Prostate gland (tissue), 2 donors: ENCODE data around the gene TTN. TPM values are rescaled to one million over a fixed set of nuclear protein-coding genes. Genes with fewer than 3 reads are reported as not detected.
A peak's percentile ranks its signal among the peaks of the same experiment; 100 is the strongest.

Source experiments
- DNase-seq: peaks from one replicate; pipeline ENCODE4 v3.0.0-alpha.2; 2019; ENCODE audit warnings: low spot score
- H3K27ac ChIP-seq, 2 donors: fragments of 200-600 bp; sonication (generic); 2 replicates each; pipeline ENCODE4 v1.5.1; 2017 to 2019
- H3K27me3 ChIP-seq: fragments of 200-600 bp; sonication (generic); replicated peaks from 2 replicates; pipeline ENCODE4 v1.5.1; 2019; ENCODE audit not compliant: insufficient read depth
- H3K36me3 ChIP-seq, 2 donors: fragments of 200-600 bp; sonication (generic); 1 replicate in 1 of 2; 2 replicates in 1 of 2; pipeline versions ENCODE4 v1.5.1 to v1.8.1; 2017 to 2019
- H3K4me1 ChIP-seq: fragments of 200-600 bp; sonication (generic); replicated peaks from 2 replicates; pipeline ENCODE4 v1.5.1; 2019
- H3K4me3 ChIP-seq, 2 donors: fragments of 200-600 bp; sonication (generic); 2 replicates each; pipeline ENCODE4 v1.5.1; 2017 to 2019
- H3K9me3 ChIP-seq: fragments of 200-600 bp; sonication (generic); 2 replicates; pipeline ENCODE4 v1.5.1; 2017
- POLR2A ChIP-seq: fragments of 450-650 bp; IDR thresholded peaks from one replicate; pipeline ENCODE4 v1.6.1; 2016; ENCODE audit warnings: antibody characterized with exemption, mild to moderate bottlenecking
- POLR2AphosphoS5 ChIP-seq: sonication (generic); formaldehyde crosslinking; IDR thresholded peaks from one replicate; pipeline ENCODE4 v1.6.1; 2017; ENCODE audit warnings: antibody characterized with exemption
- WGBS: methylation state at CpG from one replicate; pipeline ENCODE4 v1.1.5; 2018; 5-methylcytosine and 5-hydroxymethylcytosine counted together
- intact Hi-C: fragments of 100-400 bp; cut with DNase I; formaldehyde crosslinking; loops from one replicate; pipeline ENCODE4 v1.14.2; 2022
- total RNA-seq, 2 donors: library from RNA; depleted of rRNA; stranded (reverse); fragments of >200 nt; gene quantifications; one replicate each; pipeline ENCODE4 v1.1.0, GENCODE V29; 2016
- TF ChIP-seq, protein P1 (sequence below), 4 experiments: fragments of 200-600 bp in 2 of 4; fragments of 450-650 bp in 2 of 4; sonication (generic) in 2 of 4; IDR thresholded peaks; 1 replicate in 3 of 4; 2 replicates in 1 of 4; pipeline ENCODE4 v1.5.1; 2016 to 2019; ENCODE audit warnings: antibody characterized with exemption in 4 of 4, mild to moderate bottlenecking in 2 of 4, moderate library complexity in 2 of 4

Gene TTN
- total RNA-seq, 2 donors from 2014 or later: 10.3 to 36.8 TPM

DNA sequence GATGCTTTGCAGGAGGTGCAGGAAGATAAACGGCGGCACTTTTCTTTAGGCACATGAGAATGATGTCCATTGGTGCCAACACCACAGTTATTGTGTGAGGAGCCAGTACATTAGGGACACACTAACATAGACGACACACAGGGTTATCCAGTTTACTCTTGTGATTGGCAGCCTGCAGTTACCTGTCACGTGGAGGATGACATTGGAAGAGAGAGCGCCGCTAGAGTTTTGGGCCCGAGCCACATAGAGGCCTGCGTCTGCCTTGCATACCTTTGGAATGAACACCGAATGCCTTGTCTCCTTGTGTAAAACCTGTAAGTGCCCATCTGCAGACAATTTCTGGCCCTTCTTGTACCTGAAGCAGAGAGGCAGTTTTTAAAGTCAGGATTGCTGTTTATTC lies 26.9 kb upstream of the TTN start:
- Histone ChIP-seq H3K9me3 (no peaks in the 10 kb centered on the region), H3K4me1 (no peaks in the 10 kb centered on the region), H3K36me3 (no peaks in the 10 kb centered on the region), H3K27ac (no peak overlapping the region), H3K27me3 (no peaks in the 10 kb centered on the region), H3K4me3 (no peak overlapping the region)
- WGBS: 82% methylated on average over 9 of the region's 9 CpGs
- TF ChIP-seq POLR2AphosphoS5 (no peak), POLR2A (no peak)
- TF ChIP-seq, protein P1, sequence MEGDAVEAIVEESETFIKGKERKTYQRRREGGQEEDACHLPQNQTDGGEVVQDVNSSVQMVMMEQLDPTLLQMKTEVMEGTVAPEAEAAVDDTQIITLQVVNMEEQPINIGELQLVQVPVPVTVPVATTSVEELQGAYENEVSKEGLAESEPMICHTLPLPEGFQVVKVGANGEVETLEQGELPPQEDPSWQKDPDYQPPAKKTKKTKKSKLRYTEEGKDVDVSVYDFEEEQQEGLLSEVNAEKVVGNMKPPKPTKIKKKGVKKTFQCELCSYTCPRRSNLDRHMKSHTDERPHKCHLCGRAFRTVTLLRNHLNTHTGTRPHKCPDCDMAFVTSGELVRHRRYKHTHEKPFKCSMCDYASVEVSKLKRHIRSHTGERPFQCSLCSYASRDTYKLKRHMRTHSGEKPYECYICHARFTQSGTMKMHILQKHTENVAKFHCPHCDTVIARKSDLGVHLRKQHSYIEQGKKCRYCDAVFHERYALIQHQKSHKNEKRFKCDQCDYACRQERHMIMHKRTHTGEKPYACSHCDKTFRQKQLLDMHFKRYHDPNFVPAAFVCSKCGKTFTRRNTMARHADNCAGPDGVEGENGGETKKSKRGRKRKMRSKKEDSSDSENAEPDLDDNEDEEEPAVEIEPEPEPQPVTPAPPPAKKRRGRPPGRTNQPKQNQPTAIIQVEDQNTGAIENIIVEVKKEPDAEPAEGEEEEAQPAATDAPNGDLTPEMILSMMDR (IDR thresholded peaks at IDR 0.05): no peak
- intact Hi-C loops: no loop called here
- no peak for DNase-seq

DNA sequence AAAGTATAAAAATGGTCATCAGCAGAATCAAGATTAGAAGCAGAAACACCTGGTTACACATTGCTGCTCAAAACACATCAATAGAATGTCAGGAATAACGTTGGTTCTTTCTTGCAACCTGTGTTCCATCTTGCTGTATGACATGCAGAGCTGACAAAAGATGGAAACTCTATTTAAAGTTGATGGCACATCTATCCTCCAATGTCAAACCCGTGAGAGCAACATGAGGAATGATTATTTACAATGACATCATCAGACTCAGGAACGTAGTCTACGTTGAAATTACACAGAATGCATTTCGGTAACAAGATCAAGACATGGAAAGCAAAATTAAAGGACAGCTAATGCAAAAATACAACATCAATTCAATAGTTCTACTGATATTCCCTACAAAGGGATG lies 26.2 kb upstream of the TTN start:
- 87% methylated on average over 5 of the region's 5 CpGs for WGBS
- Histone ChIP-seq H3K9me3 (no peaks in the 10 kb centered on the region), H3K36me3 (no peaks in the 10 kb centered on the region), H3K27me3 (no peaks in the 10 kb centered on the region), H3K4me1 (no peaks in the 10 kb centered on the region), H3K27ac (no peak overlapping the region), H3K4me3 (no peak overlapping the region)
- DNase-seq: no peak
- intact Hi-C loops: no loop called here
- no peak for TF ChIP-seq POLR2A
- TF ChIP-seq, protein P1 (IDR thresholded peaks at IDR 0.05): no peak
- no peak for TF ChIP-seq POLR2AphosphoS5

DNA sequence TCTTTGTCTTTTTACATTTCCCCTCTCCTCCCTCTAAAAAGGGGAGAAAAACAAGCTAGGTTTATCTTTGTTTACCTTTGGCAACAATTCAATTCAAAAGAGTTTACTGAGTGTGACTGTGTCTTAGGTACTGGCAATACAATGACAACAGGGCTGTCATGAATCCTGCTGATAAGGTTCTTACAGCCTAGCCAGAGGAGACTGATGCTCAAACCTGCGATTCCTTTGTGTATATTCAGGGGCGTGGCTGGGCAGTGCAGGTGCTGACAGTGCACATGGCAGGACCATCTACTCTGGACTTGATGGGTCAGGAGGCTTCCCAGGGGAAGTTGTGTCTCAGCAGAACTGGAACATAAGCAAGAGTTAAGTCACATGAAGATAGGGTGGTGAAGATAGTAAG lies 23.2 kb upstream of the TTN start:
- H3K27ac ChIP-seq: no peak overlapping the region
- TF ChIP-seq, protein P1 (IDR thresholded peaks at IDR 0.05): no peak
- no peak for DNase-seq
- no peak overlapping the region for H3K4me3 ChIP-seq
- H3K9me3 ChIP-seq: no peaks in the 10 kb centered on the region
- 61% methylated on average over 2 of the region's 2 CpGs for WGBS
- intact Hi-C loops: no loop called here
- no peaks in the 10 kb centered on the region for H3K36me3 ChIP-seq
- no peaks in the 10 kb centered on the region for H3K27me3 ChIP-seq
- H3K4me1 ChIP-seq: no peaks in the 10 kb centered on the region

DNA sequence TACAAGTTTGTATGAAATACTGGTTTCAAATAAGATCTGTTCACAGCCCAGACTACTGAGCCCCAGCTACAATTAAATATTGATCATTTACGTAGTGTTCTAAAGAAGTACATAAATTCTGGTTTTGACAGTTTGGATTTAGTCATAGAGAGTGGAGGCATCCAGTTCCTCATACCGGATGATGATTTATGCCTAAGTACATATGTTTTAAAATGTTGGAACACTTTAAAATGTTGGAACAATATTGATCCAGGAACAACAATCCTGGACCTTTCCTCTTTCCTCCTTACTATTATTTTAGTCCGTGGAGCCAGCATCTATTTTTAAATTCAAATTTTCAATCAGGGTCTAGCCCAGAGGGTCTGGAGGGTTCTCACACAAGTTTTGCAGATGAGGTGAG lies 22.8 kb upstream of the TTN start:
- intact Hi-C loops: no loop called here

DNA sequence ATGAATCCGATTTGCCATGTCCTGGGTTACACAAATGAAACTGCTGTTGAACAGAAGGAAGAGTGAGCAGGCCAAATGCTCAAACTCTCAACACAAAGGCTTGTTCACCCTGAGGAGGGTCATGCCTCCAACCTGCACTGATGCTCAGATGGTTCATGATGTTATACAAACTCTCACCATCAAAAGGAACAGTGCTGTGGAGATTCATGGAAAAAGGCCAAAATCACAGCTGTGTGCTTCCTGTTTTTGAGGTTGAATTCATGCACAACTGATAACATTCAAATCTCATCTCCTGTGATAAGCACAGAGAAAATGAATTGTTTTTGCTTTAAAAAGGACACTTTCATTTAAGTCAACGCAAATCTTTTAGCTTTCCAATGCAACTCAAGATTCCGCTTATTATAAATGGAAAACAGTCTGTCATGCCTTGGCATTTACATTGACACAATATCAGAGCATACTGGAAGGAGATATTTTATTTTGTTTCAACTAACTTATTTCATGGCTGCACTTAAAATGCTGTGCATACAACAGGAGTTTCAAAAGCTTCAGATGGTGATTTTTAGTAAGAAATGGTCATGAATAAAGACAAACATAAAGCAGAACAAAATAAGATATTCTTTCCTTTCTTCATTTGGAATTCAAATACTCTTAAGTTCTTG lies 22.2 kb upstream of the TTN start:
- H3K9me3 ChIP-seq: no peaks in the 10 kb centered on the region
- no peak for DNase-seq
- H3K4me3 ChIP-seq: no peak overlapping the region
- 75% methylated on average over 3 of the region's 3 CpGs for whole genome bisulfite sequencing
- no peaks in the 10 kb centered on the region for H3K36me3 ChIP-seq
- intact Hi-C loops: no loop called here
- H3K27ac ChIP-seq: no peak overlapping the region
- H3K27me3 ChIP-seq: no peaks in the 10 kb centered on the region
- no peaks in the 10 kb centered on the region for H3K4me1 ChIP-seq
- TF ChIP-seq, protein P1 (IDR thresholded peaks at IDR 0.05): no peak
- TF ChIP-seq POLR2A (no peak), POLR2AphosphoS5 (no peak)

More for the DNA sequence above, 22.8 kb upstream of the TTN start:
- no peaks in the 10 kb centered on the region for H3K27me3 ChIP-seq
- no peak for DNase-seq
- H3K4me3 ChIP-seq: no peak overlapping the region
- 46% methylated on average over 3 of the region's 3 CpGs for WGBS
- no peaks in the 10 kb centered on the region for H3K4me1 ChIP-seq
- H3K36me3 ChIP-seq: no peaks in the 10 kb centered on the region
- TF ChIP-seq POLR2A (no peak), POLR2AphosphoS5 (peak; percentile 47)
- no peak overlapping the region for H3K27ac ChIP-seq
- no peaks in the 10 kb centered on the region for H3K9me3 ChIP-seq
